IMR-90 (cell line): ENCODE measurements around the gene TPSB2. TPM values are rescaled to one million over a fixed set of nuclear protein-coding genes. Genes with fewer than 3 reads are reported as not detected.

Experiments used
- ATAC-seq: fragments of 200-7000 bp; cut with Tn5 transposase; 2 replicates; pipeline ENCODE4 v1.9.1; 2020; ENCODE audit warnings: low read depth, mild to moderate bottlenecking, moderate library complexity
- BruUV-seq: library from RNA; stranded (reverse); fragments of 400-500 nt; replicated peaks from 2 replicates; lab custom pipeline; 2021; lab: Mats Ljungman, UMichigan
- CTCF ChIA-PET: fragments of 300-600 bp; formaldehyde crosslinking; extraction: SDS; loops from one replicate; lab custom pipeline; 2021; ENCODE audit warnings: antibody characterized with exemption; lab: Yijun Ruan, JAX
- POLR2A ChIA-PET: fragments of 300-600 bp; sonication (Branson Sonifier 250); formaldehyde crosslinking; loops from one replicate; lab custom pipeline; 2022; ENCODE audit warnings: antibody characterized with exemption; ENCODE audit not compliant: unreplicated experiment; lab: Charles Lee
- DNase-seq: peaks from one replicate; pipeline ENCODE4 v3.0.0; 2013
- H2AFZ ChIP-seq: replicated peaks from 2 replicates; pipeline ENCODE3; 2013; ENCODE audit warnings: low read length, mild to moderate bottlenecking; ENCODE audit not compliant: poor library complexity
- H2AK5ac ChIP-seq: 2 replicates; pipeline ENCODE4 v1.6.1; 2013; ENCODE audit warnings: low read depth, low read length, inconsistent platforms
- H2AK9ac ChIP-seq: replicated peaks from 2 replicates; pipeline ENCODE3; 2013; ENCODE audit warnings: mild to moderate bottlenecking, low read depth, low read length, moderate library complexity; ENCODE audit not compliant: poor library complexity
- H2BK120ac ChIP-seq: 2 replicates; pipeline ENCODE4 v1.6.1; 2013; ENCODE audit warnings: low read depth, low read length, inconsistent platforms
- H2BK15ac ChIP-seq: 3 replicates; pipeline ENCODE4 v1.6.1; 2013; ENCODE audit warnings: low read depth, low read length, inconsistent platforms
- H2BK20ac ChIP-seq: 2 replicates; pipeline ENCODE4 v1.6.1; 2013; ENCODE audit warnings: low read depth, mild to moderate bottlenecking, inconsistent platforms, low read length, moderate library complexity
- H2BK5ac ChIP-seq: 2 replicates; pipeline ENCODE4 v1.6.1; 2013; ENCODE audit warnings: mild to moderate bottlenecking, low read depth, low read length, inconsistent platforms; ENCODE audit not compliant: poor library complexity, severe bottlenecking
- H3K14ac ChIP-seq: replicated peaks from 2 replicates; pipeline ENCODE4 v1.6.1; 2013; ENCODE audit warnings: low read depth, low read length, inconsistent platforms
- H3K18ac ChIP-seq: 2 replicates; pipeline ENCODE4 v1.6.1; 2013; ENCODE audit warnings: low read depth, low read length, control low read depth
- H3K23ac ChIP-seq: 2 replicates; pipeline ENCODE4 v1.6.1; 2013; ENCODE audit warnings: low read depth, low read length, inconsistent platforms
- H3K27ac ChIP-seq: 2 replicates; pipeline ENCODE4 v1.5.1; 2013; ENCODE audit warnings: mild to moderate bottlenecking, control low read depth, low read length; ENCODE audit not compliant: insufficient read depth
- H3K27me3 ChIP-seq: 2 replicates; pipeline ENCODE4 v1.6.1; 2013; ENCODE audit warnings: low read length; ENCODE audit not compliant: control insufficient read depth, insufficient read depth
- H3K36me3 ChIP-seq: 2 replicates; pipeline ENCODE4 v1.6.1; 2013; ENCODE audit warnings: low read length, mixed read lengths; ENCODE audit not compliant: control insufficient read depth, insufficient read depth
- H3K4ac ChIP-seq: 2 replicates; pipeline ENCODE4 v1.6.1; 2013; ENCODE audit warnings: low read depth, low read length, inconsistent platforms
- H3K4me1 ChIP-seq: 2 replicates; pipeline ENCODE4 v1.6.1; 2013; ENCODE audit warnings: low read length, mixed read lengths; ENCODE audit not compliant: control insufficient read depth, insufficient read depth
- H3K4me2 ChIP-seq: 2 replicates; pipeline ENCODE4 v1.6.1; 2013; ENCODE audit warnings: low read depth, mild to moderate bottlenecking, control low read depth, low read length, moderate library complexity
- H3K4me3 ChIP-seq: 2 replicates; pipeline ENCODE4 v1.5.1; 2013; ENCODE audit warnings: low read depth, mild to moderate bottlenecking, control low read depth, low read length, moderate library complexity; ENCODE audit not compliant: insufficient read depth
- H3K56ac ChIP-seq: 2 replicates; pipeline ENCODE4 v1.6.1; 2013; ENCODE audit warnings: low read length, inconsistent platforms; ENCODE audit not compliant: insufficient read depth; ENCODE audit errors: extremely low read depth
- H3K79me1 ChIP-seq, 2 experiments: 2 replicates each; pipeline ENCODE4 v1.6.1; 2013; ENCODE audit warnings: low read length in 2 of 2, inconsistent platforms in 1 of 2, low read depth in 1 of 2
- H3K9ac ChIP-seq: 2 replicates; pipeline ENCODE4 v1.6.1; 2013; ENCODE audit warnings: low read depth, low read length, control low read depth
- H3K9me1 ChIP-seq: 2 replicates; pipeline ENCODE4 v1.6.1; 2013; ENCODE audit warnings: low read length, inconsistent platforms; ENCODE audit not compliant: insufficient read depth
- H3K9me3 ChIP-seq: 2 replicates; pipeline ENCODE4 v1.6.1; 2013; ENCODE audit warnings: low read length; ENCODE audit not compliant: control insufficient read depth, insufficient read depth
- H4K20me1 ChIP-seq: 2 replicates; pipeline ENCODE4 v1.6.1; 2013; ENCODE audit warnings: low read length, inconsistent platforms; ENCODE audit not compliant: insufficient read depth
- H4K5ac ChIP-seq: 2 replicates; pipeline ENCODE4 v1.6.1; 2013; ENCODE audit warnings: mild to moderate bottlenecking, low read depth, low read length, control low read depth
- H4K8ac ChIP-seq, 2 experiments: 2 replicates each; pipeline ENCODE4 v1.6.1; 2013; ENCODE audit warnings: low read depth in 2 of 2, low read length in 2 of 2, control low read depth in 1 of 2, inconsistent platforms in 1 of 2
- H4K91ac ChIP-seq: 2 replicates; pipeline ENCODE4 v1.6.1; 2013; ENCODE audit warnings: low read depth, low read length, inconsistent platforms; ENCODE audit not compliant: insufficient read depth
- BHLHE40 ChIP-seq: fragments of 150-350 bp; IDR thresholded peaks from 2 replicates; pipeline ENCODE4 v1.6.1; 2016; ENCODE audit warnings: mild to moderate bottlenecking, low read depth, low read length
- CEBPB ChIP-seq: IDR thresholded peaks from 2 replicates; pipeline ENCODE4 v1.6.1; 2012; ENCODE audit warnings: low read depth, low read length, improper control_type of control experiment
- CHD1 ChIP-seq: IDR thresholded peaks from 2 replicates; pipeline ENCODE4 v1.6.1; 2012; ENCODE audit warnings: low read depth, low read length, improper control_type of control experiment
- FOS ChIP-seq: fragments of 150-350 bp; IDR thresholded peaks from 2 replicates; pipeline ENCODE4 v1.6.1; 2016; ENCODE audit warnings: low read depth, low read length
- MAFK ChIP-seq: IDR thresholded peaks from 2 replicates; pipeline ENCODE4 v1.6.1; 2012; ENCODE audit warnings: low read depth, low read length, improper control_type of control experiment
- MAZ ChIP-seq: IDR thresholded peaks from 2 replicates; pipeline ENCODE4 v1.6.1; 2012; ENCODE audit warnings: low read depth, mild to moderate bottlenecking, low read length, improper control_type of control experiment, moderate library complexity, borderline replicate concordance
- MXI1 ChIP-seq: IDR thresholded peaks from 2 replicates; pipeline ENCODE4 v1.6.1; 2012; ENCODE audit warnings: low read depth, mild to moderate bottlenecking, low read length, moderate library complexity, borderline replicate concordance
- NFE2L2 ChIP-seq: fragments of 150-350 bp; IDR thresholded peaks from 2 replicates; pipeline ENCODE4 v1.6.1; 2016; ENCODE audit warnings: low read depth, mild to moderate bottlenecking, low read length
- POLR2A ChIP-seq: IDR thresholded peaks from 2 replicates; pipeline ENCODE4 v1.6.1; 2012; ENCODE audit warnings: mild to moderate bottlenecking, low read depth, low read length
- RAD21 ChIP-seq: IDR thresholded peaks from 2 replicates; pipeline ENCODE4 v1.6.1; 2012; ENCODE audit warnings: low read length, improper control_type of control experiment
- RCOR1 ChIP-seq: IDR thresholded peaks from 2 replicates; pipeline ENCODE4 v1.6.1; 2012; ENCODE audit warnings: mild to moderate bottlenecking, low read length, improper control_type of control experiment; ENCODE audit not compliant: insufficient replicate concordance
- RFX5 ChIP-seq: IDR thresholded peaks from 2 replicates; pipeline ENCODE4 v1.8.0; 2012; ENCODE audit warnings: low read depth, mild to moderate bottlenecking, low read length, moderate library complexity
- SMC3 ChIP-seq: fragments of 150-350 bp; IDR thresholded peaks from 2 replicates; pipeline ENCODE4 v1.6.1; 2016; ENCODE audit warnings: low read depth, mild to moderate bottlenecking, antibody characterized with exemption, low read length, moderate library complexity
- WGBS, 2 experiments: methylation state at CpG; one replicate each; pipeline versions ENCODE4 v1.1.5 to v1.1.7; 2013; ENCODE audit warnings: missing lambda C conversion rate in 2 of 2; ENCODE audit not compliant: insufficient read length in 1 of 2; ENCODE audit errors: extremely low coverage in 2 of 2; 5-methylcytosine and 5-hydroxymethylcytosine counted together
- dilution Hi-C: fragments of 300-500 bp; cut with HindIII; formaldehyde crosslinking; loops from one replicate; pipeline ENCODE4 v1.14.3; 2018; ENCODE audit warnings: low sequenced_read_pairs; ENCODE audit not compliant: unreplicated experiment
- in situ Hi-C: fragments of 300-500 bp; cut with MboI; formaldehyde crosslinking; loops from 3 replicates; pipeline ENCODE4 v1.14.3; 2019; ENCODE audit warnings: low sequenced_read_pairs, inconsistent platforms, mixed read lengths
- intact Hi-C: fragments of 100-400 bp; cut with micrococcal nuclease; formaldehyde crosslinking; loops from 2 replicates; pipeline ENCODE4 v1.10.0; 2022
- polyA plus RNA-seq, 3 experiments: library from polyadenylated mRNA; depleted of rRNA; stranded (reverse); fragments of >200 nt; gene quantifications; 2 replicates each; pipeline ENCODE4 v1.2.3, GENCODE V29; 2012; ENCODE audit warnings: low replicate concordance in 1 of 3
- total RNA-seq: library from RNA; depleted of rRNA; stranded (reverse); fragments of >200 nt; gene quantifications from 2 replicates; pipeline ENCODE4 v1.2.3, GENCODE V29; 2012
- TF ChIP-seq, protein P1 (sequence below): conservative IDR thresholded peaks from 2 replicates; pipeline ENCODE4 v1.5.1; 2012; ENCODE audit warnings: mild to moderate bottlenecking, low read depth, low read length, improper control_type of control experiment
- TF ChIP-seq, protein P2 (sequence below): fragments of 150-350 bp; IDR thresholded peaks from 2 replicates; pipeline ENCODE4 v1.6.1; 2016; ENCODE audit warnings: low read depth, mild to moderate bottlenecking, low read length, moderate library complexity, borderline replicate concordance
- TF ChIP-seq, protein P3 (sequence below): fragments of 150-350 bp; IDR thresholded peaks from 2 replicates; pipeline ENCODE4 v1.6.1; 2017; ENCODE audit warnings: mild to moderate bottlenecking, antibody characterized with exemption, low read length, low read depth

The TPSB2 gene
- total and polyA plus RNA-seq, 2 of the 4 experiments (the other 2 are of a cell fraction) = not detected

DNA sequence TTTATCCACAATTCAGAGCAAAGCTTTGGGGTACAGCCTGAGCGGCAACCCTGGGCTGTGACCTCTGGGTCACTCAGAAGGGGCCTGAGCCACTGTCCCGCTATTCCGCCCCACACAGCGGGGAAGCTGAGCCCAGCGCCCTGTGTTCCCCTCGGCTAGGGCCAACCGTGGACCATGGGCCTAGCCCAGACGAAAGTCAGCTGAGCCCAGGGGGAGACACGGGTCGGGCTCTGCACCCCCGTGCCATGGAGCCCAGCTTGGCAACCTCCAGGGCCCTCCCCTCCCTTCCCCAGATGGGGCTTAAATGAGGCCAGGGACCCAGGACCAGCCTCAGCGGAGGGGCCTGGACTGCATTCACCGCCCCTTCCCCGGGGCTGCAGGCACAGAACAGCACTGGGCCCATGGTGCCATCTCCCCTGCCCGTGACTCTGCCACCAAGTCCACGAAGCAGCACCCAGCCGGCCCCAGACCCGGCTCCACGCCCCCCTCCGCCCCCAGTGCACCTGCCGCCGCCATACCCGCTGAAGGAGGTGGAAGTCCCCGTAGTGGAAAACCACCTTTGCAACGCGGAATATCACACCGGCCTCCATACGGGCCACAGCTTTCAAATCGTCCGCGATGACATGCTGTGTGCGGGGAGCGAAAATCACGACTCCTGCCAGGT lies 27.7 kb upstream of the TPSB2 start:
- Histone ChIP-seq H2BK20ac (no peak overlapping the region), H3K9me3 (no peaks in the 10 kb centered on the region), H4K91ac (no peak overlapping the region), H2AFZ (no peak overlapping the region), H3K18ac (no peak overlapping the region), H2AK5ac (no peak overlapping the region), H3K4me2 (no peak overlapping the region), H3K9ac (no peak overlapping the region), H2BK120ac (no peak overlapping the region), H3K14ac (no peak overlapping the region), H3K27me3 (peaks cover 36% of the 10 kb centered on the region), H2AK9ac (no peak overlapping the region), H4K20me1 (no peaks in the 10 kb centered on the region; the same call in 1 of the 2 replicates), H4K5ac (no peak overlapping the region), H3K27ac (no peak overlapping the region), H3K9me1 (no peaks in the 10 kb centered on the region), H3K23ac (no peak overlapping the region), H3K36me3 (no peaks in the 10 kb centered on the region), H3K56ac (no peak overlapping the region), H3K4me3 (no peak overlapping the region), H3K4ac (no peak overlapping the region), H2BK15ac (no peak overlapping the region), H4K8ac (no peak overlapping the region), H3K79me1 (no peaks in the 10 kb centered on the region), H3K4me1 (no peaks in the 10 kb centered on the region), H2BK5ac (no peak overlapping the region)
- dilution Hi-C loops = no loop called here
- no TSS peak for BruUV-seq
- ATAC-seq (no peak), DNase-seq (no peak)
- POLR2A ChIA-PET = no interaction called here
- 74% methylated on average over 24 of the region's 34 CpGs; no CpG with 5 or more reads in 1 of the 2 experiments for WGBS, 2 experiments
- no peak for TF ChIP-seq RCOR1
- no peak for TF ChIP-seq RAD21
- TF ChIP-seq MAZ = no peak
- no peak for TF ChIP-seq RFX5
- TF ChIP-seq MXI1 = no peak
- TF ChIP-seq BHLHE40 = no peak
- no peak for TF ChIP-seq CHD1
- TF ChIP-seq MAFK = no peak
- TF ChIP-seq NFE2L2 = no peak
- no peak for TF ChIP-seq FOS
- TF ChIP-seq, protein P1, sequence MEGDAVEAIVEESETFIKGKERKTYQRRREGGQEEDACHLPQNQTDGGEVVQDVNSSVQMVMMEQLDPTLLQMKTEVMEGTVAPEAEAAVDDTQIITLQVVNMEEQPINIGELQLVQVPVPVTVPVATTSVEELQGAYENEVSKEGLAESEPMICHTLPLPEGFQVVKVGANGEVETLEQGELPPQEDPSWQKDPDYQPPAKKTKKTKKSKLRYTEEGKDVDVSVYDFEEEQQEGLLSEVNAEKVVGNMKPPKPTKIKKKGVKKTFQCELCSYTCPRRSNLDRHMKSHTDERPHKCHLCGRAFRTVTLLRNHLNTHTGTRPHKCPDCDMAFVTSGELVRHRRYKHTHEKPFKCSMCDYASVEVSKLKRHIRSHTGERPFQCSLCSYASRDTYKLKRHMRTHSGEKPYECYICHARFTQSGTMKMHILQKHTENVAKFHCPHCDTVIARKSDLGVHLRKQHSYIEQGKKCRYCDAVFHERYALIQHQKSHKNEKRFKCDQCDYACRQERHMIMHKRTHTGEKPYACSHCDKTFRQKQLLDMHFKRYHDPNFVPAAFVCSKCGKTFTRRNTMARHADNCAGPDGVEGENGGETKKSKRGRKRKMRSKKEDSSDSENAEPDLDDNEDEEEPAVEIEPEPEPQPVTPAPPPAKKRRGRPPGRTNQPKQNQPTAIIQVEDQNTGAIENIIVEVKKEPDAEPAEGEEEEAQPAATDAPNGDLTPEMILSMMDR = no peak
- TF ChIP-seq SMC3 = no peak
- no peak for TF ChIP-seq CEBPB
- TF ChIP-seq, protein P2, sequence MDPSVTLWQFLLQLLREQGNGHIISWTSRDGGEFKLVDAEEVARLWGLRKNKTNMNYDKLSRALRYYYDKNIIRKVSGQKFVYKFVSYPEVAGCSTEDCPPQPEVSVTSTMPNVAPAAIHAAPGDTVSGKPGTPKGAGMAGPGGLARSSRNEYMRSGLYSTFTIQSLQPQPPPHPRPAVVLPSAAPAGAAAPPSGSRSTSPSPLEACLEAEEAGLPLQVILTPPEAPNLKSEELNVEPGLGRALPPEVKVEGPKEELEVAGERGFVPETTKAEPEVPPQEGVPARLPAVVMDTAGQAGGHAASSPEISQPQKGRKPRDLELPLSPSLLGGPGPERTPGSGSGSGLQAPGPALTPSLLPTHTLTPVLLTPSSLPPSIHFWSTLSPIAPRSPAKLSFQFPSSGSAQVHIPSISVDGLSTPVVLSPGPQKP = no peak
- TF ChIP-seq, protein P3, sequence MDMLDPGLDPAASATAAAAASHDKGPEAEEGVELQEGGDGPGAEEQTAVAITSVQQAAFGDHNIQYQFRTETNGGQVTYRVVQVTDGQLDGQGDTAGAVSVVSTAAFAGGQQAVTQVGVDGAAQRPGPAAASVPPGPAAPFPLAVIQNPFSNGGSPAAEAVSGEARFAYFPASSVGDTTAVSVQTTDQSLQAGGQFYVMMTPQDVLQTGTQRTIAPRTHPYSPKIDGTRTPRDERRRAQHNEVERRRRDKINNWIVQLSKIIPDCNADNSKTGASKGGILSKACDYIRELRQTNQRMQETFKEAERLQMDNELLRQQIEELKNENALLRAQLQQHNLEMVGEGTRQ = no peak
- TF ChIP-seq POLR2A = no peak
- intact Hi-C loops = no loop called here
- in situ Hi-C loops = no loop called here
- CTCF ChIA-PET = no interaction called here
